Activated CD4-positive, CD25-positive, alpha-beta regulatory T cell treated with anti-CD3 and anti-CD28 coated beads, Interleukin-2, amount 50 U/mL, for 72 hours (primary cell): Measurements from ENCODE around the gene PDE8A.
"Not testable (repeated sequence)": the region's sequence is repeated elsewhere in the genome, so short reads cannot be mapped to it uniquely, and the experiment has no call there.

Experiments
- DNase-seq: peaks from one replicate; pipeline ENCODE4 v3.0.0; 2021

PDE8A gene

GRCh38 chr15:84991014-84991712 is 9.5 kb downstream of the PDE8A start:
- DNase-seq: no peak

GRCh38 chr15:84992157-84992944 is 10.7 kb downstream of the PDE8A start:
- no peak for DNase-seq

GRCh38 chr15:84996055-84996454 is 14.4 kb downstream of the PDE8A start:
- DNase-seq: no peak

GRCh38 chr15:84996714-84997113 is 15.1 kb downstream of the PDE8A start:
- not testable (repeated sequence) for DNase-seq

- not testable (repeated sequence) for DNase-seq
Measured at GRCh38 chr15:84997214-84997613, 15.6 kb downstream of the PDE8A start.

GRCh38 chr15:85000189-85000864 is 18.7 kb downstream of the PDE8A start:
- DNase-seq: no peak

- no peak for DNase-seq
Measured at GRCh38 chr15:85000937-85001336, 19.3 kb downstream of the PDE8A start.

- no peak for DNase-seq
Measured at GRCh38 chr15:85002517-85002916, 20.9 kb downstream of the PDE8A start.

GRCh38 chr15:85003593-85004312 is 22.1 kb downstream of the PDE8A start:
- DNase-seq: no peak

GRCh38 chr15:85004550-85004949 is 22.9 kb downstream of the PDE8A start:
- DNase-seq: no peak

GRCh38 chr15:85005319-85005718 is 23.7 kb downstream of the PDE8A start:
- DNase-seq: no peak

- DNase-seq: no peak
Measured at GRCh38 chr15:85005746-85006145, 24.1 kb downstream of the PDE8A start.

- DNase-seq: no peak
Measured at GRCh38 chr15:85006201-85006600, 24.5 kb downstream of the PDE8A start.

GRCh38 chr15:85006655-85007054 is 25.0 kb downstream of the PDE8A start:
- no peak for DNase-seq

GRCh38 chr15:85007137-85007536 is 25.5 kb downstream of the PDE8A start:
- no peak for DNase-seq

GRCh38 chr15:85007741-85008397 is 26.2 kb downstream of the PDE8A start:
- DNase-seq: no peak

- DNase-seq: no peak
Measured at GRCh38 chr15:85008474-85009260, 27.0 kb downstream of the PDE8A start.

GRCh38 chr15:85009435-85009834 is 27.8 kb downstream of the PDE8A start:
- DNase-seq: no peak

GRCh38 chr15:85010071-85010385 is 28.4 kb downstream of the PDE8A start:
- DNase-seq: no peak

GRCh38 chr15:85010386-85011159 is 28.9 kb downstream of the PDE8A start:
- no peak for DNase-seq

GRCh38 chr15:85011160-85011571 is 29.5 kb downstream of the PDE8A start:
- DNase-seq: no peak
